GM19395 (cell line): ENCODE measurements around the gene DPYD.
A peak's percentile ranks its signal among the peaks of the same experiment; 100 is the strongest.

Experiments used
- ATAC-seq: cut with Tn5 transposase; IDR thresholded peaks from one replicate; pipeline ENCODE4 v1.9.1; 2021; ENCODE audit warnings: mild to moderate bottlenecking, moderate library complexity; ENCODE audit not compliant: unreplicated experiment

Gene DPYD

GRCh38 chr1:97630948-97631347 is 289.9 kb downstream of the DPYD start:
- no peak for ATAC-seq

- ATAC-seq: no peak
Measured at GRCh38 chr1:97630281-97630680, 290.6 kb downstream of the DPYD start.

GRCh38 chr1:97623220-97623619 is 297.6 kb downstream of the DPYD start:
- ATAC-seq: no peak

- ATAC-seq: no peak
Measured at GRCh38 chr1:97621955-97622354, 298.9 kb downstream of the DPYD start.

GRCh38 chr1:97619706-97620105 is 301.1 kb downstream of the DPYD start:
- ATAC-seq: no peak

- peak; percentile 54 for ATAC-seq
Measured at GRCh38 chr1:97610748-97611147, 310.1 kb downstream of the DPYD start.

GRCh38 chr1:97610102-97610501 is 310.7 kb downstream of the DPYD start:
- ATAC-seq: no peak

GRCh38 chr1:97608272-97608671 is 312.6 kb downstream of the DPYD start:
- peak; percentile 55 for ATAC-seq

GRCh38 chr1:97603776-97604175 is 317.1 kb downstream of the DPYD start:
- ATAC-seq: no peak

- ATAC-seq: no peak
Measured at GRCh38 chr1:97603218-97603617, 317.6 kb downstream of the DPYD start.

GRCh38 chr1:97599447-97599846 is 321.4 kb downstream of the DPYD start:
- ATAC-seq: no peak

GRCh38 chr1:97593192-97593591 is 327.6 kb downstream of the DPYD start:
- ATAC-seq: no peak

GRCh38 chr1:97588772-97589171 is 332.1 kb downstream of the DPYD start:
- ATAC-seq: no peak

- no peak for ATAC-seq
Measured at GRCh38 chr1:97581614-97582051, 339.2 kb downstream of the DPYD start.

- ATAC-seq: no peak
Measured at GRCh38 chr1:97577613-97578012, 343.2 kb downstream of the DPYD start.

- ATAC-seq: no peak
Measured at GRCh38 chr1:97573553-97573952, 347.3 kb downstream of the DPYD start.

GRCh38 chr1:97572561-97572960 is 348.3 kb downstream of the DPYD start:
- no peak for ATAC-seq

- no peak for ATAC-seq
Measured at GRCh38 chr1:97571760-97572159, 349.1 kb downstream of the DPYD start.

- no peak for ATAC-seq
Measured at GRCh38 chr1:97570691-97571090, 350.1 kb downstream of the DPYD start.

- ATAC-seq: no peak
Measured at GRCh38 chr1:97567000-97567749, 353.7 kb downstream of the DPYD start.

- ATAC-seq: no peak
Measured at GRCh38 chr1:97565886-97566285, 354.9 kb downstream of the DPYD start.

- no peak for ATAC-seq
Measured at GRCh38 chr1:97563926-97564325, 356.9 kb downstream of the DPYD start.

- ATAC-seq: no peak
Measured at GRCh38 chr1:97562081-97562480, 358.8 kb downstream of the DPYD start.
